H9 (cell line): ENCODE measurements around the gene MRPL34. TPM values are rescaled to one million over a fixed set of nuclear protein-coding genes. Genes with fewer than 3 reads are reported as not detected.

ENCODE experiments used
- DNase-seq: peaks from one replicate; pipeline ENCODE4 v3.0.0-alpha.2; 2017
- H2AFZ ChIP-seq: one replicate; pipeline ENCODE4 v1.6.1; 2013; ENCODE audit warnings: mild to moderate bottlenecking, low read length, control low read depth, moderate library complexity
- H2AK5ac ChIP-seq: 2 replicates; pipeline ENCODE4 v1.6.1; 2013; ENCODE audit warnings: low read length, control low read depth, mixed read lengths; ENCODE audit not compliant: insufficient read length
- H2BK120ac ChIP-seq: one replicate; pipeline ENCODE4 v1.6.1; 2013; ENCODE audit warnings: low read depth, mild to moderate bottlenecking, low read length, control low read depth, inconsistent platforms; ENCODE audit not compliant: poor library complexity, severe bottlenecking
- H2BK12ac ChIP-seq: 2 replicates; pipeline ENCODE4 v1.6.1; 2013; ENCODE audit warnings: low read length, control low read depth, mixed read lengths, low read depth; ENCODE audit not compliant: insufficient read length
- H2BK15ac ChIP-seq: 2 replicates; pipeline ENCODE4 v1.6.1; 2013; ENCODE audit warnings: low read depth, low read length, control low read depth
- H2BK20ac ChIP-seq: one replicate; pipeline ENCODE4 v1.6.1; 2013; ENCODE audit warnings: low read depth, mild to moderate bottlenecking, low read length, control low read depth, inconsistent platforms; ENCODE audit not compliant: poor library complexity, severe bottlenecking
- H2BK5ac ChIP-seq: 2 replicates; pipeline ENCODE4 v1.6.1; 2013; ENCODE audit warnings: low read length, control low read depth, mixed read lengths; ENCODE audit not compliant: insufficient read length
- H3K14ac ChIP-seq: 2 replicates; pipeline ENCODE4 v1.6.1; 2013; ENCODE audit warnings: low read length, control low read depth; ENCODE audit not compliant: insufficient read depth
- H3K18ac ChIP-seq: 2 replicates; pipeline ENCODE4 v1.6.1; 2013; ENCODE audit warnings: low read depth, mild to moderate bottlenecking, mixed read lengths, low read length, control low read depth; ENCODE audit not compliant: insufficient read length
- H3K23ac ChIP-seq: 2 replicates; pipeline ENCODE4 v1.6.1; 2013; ENCODE audit warnings: low read length, control low read depth, mixed read lengths, low read depth; ENCODE audit not compliant: insufficient read length
- H3K23me2 ChIP-seq: 2 replicates; pipeline ENCODE4 v1.6.1; 2013; ENCODE audit warnings: low read depth, mild to moderate bottlenecking, mixed read lengths, low read length, control low read depth; ENCODE audit not compliant: insufficient read length, poor library complexity, severe bottlenecking
- H3K27ac ChIP-seq: 2 replicates; pipeline ENCODE4 v1.5.1; 2013; ENCODE audit warnings: low read length, control low read depth, mixed read lengths, low read depth; ENCODE audit not compliant: insufficient read length
- H3K27me3 ChIP-seq: 2 replicates; pipeline ENCODE4 v1.6.1; 2013; ENCODE audit warnings: low read length, control low read depth, inconsistent platforms; ENCODE audit not compliant: insufficient read depth
- H3K4ac ChIP-seq: 2 replicates; pipeline ENCODE4 v1.6.1; 2013; ENCODE audit warnings: low read depth, mild to moderate bottlenecking, control low read depth, inconsistent platforms, low read length, moderate library complexity
- H3K4me1 ChIP-seq: 2 replicates; pipeline ENCODE4 v1.6.1; 2013; ENCODE audit warnings: low read length, control low read depth, inconsistent platforms; ENCODE audit not compliant: insufficient read depth
- H3K4me2 ChIP-seq: 2 replicates; pipeline ENCODE4 v1.6.1; 2013; ENCODE audit warnings: low read length, control low read depth, mixed read lengths; ENCODE audit not compliant: insufficient read length, insufficient read depth
- H3K56ac ChIP-seq: 2 replicates; pipeline ENCODE4 v1.6.1; 2013; ENCODE audit warnings: low read depth, mild to moderate bottlenecking, mixed read lengths, low read length, control low read depth; ENCODE audit not compliant: insufficient read length
- H3K79me1 ChIP-seq: 2 replicates; pipeline ENCODE4 v1.6.1; 2013; ENCODE audit warnings: low read depth, mild to moderate bottlenecking, moderate library complexity, low read length, control low read depth, inconsistent platforms; ENCODE audit not compliant: insufficient read depth, poor library complexity, severe bottlenecking
- H3K79me2 ChIP-seq: 2 replicates; pipeline ENCODE4 v1.6.1; 2013; ENCODE audit warnings: low read length, control low read depth, inconsistent platforms; ENCODE audit not compliant: insufficient read depth
- H3K9ac ChIP-seq: 2 replicates; pipeline ENCODE4 v1.6.1; 2013; ENCODE audit warnings: low read length, control low read depth, mixed read lengths; ENCODE audit not compliant: insufficient read length; ENCODE audit errors: extremely low read depth
- H3K9me3 ChIP-seq: one replicate; pipeline ENCODE4 v1.6.1; 2013; ENCODE audit warnings: low read depth, low read length, inconsistent platforms; ENCODE audit not compliant: control insufficient read depth
- H3T11ph ChIP-seq: one replicate; pipeline ENCODE4 v1.6.1; 2013; ENCODE audit warnings: mild to moderate bottlenecking, low read length, control low read depth, inconsistent platforms
- H4K20me1 ChIP-seq: one replicate; pipeline ENCODE4 v1.6.1; 2013; ENCODE audit not compliant: control insufficient read depth, insufficient read length, insufficient read depth
- H4K5ac ChIP-seq: 2 replicates; pipeline ENCODE4 v1.6.1; 2013; ENCODE audit warnings: low read depth, mild to moderate bottlenecking, mixed read lengths, low read length, control low read depth; ENCODE audit not compliant: insufficient read length
- H4K8ac ChIP-seq: replicated peaks from 2 replicates; pipeline ENCODE4 v1.6.1; 2013; ENCODE audit warnings: low read length, control low read depth, mixed read lengths, low read depth; ENCODE audit not compliant: insufficient read length
- H4K91ac ChIP-seq: 2 replicates; pipeline ENCODE4 v1.6.1; 2013; ENCODE audit warnings: low read depth, mild to moderate bottlenecking, moderate library complexity, mixed read lengths, low read length, control low read depth; ENCODE audit not compliant: insufficient read length
- H3K27ac Mint-ChIP-seq, 3 experiments: 2 replicates in 2 of 3; 3 replicates in 1 of 3; pipeline ENCODE4 v1.8.0; 2020 to 2021; ENCODE audit warnings: mixed read lengths in 3 of 3, mild to moderate bottlenecking in 1 of 3, moderate library complexity in 1 of 3
- H3K27me3 Mint-ChIP-seq: 2 replicates; pipeline ENCODE4 v1.8.0; 2021; ENCODE audit warnings: low read depth, mild to moderate bottlenecking, moderate library complexity, mixed read lengths
- H3K36me3 Mint-ChIP-seq, 3 experiments: 2 replicates in 2 of 3; 3 replicates in 1 of 3; pipeline ENCODE4 v1.8.0; 2020 to 2021; ENCODE audit warnings: low read depth in 3 of 3, mixed read lengths in 3 of 3; ENCODE audit not compliant: insufficient read depth in 1 of 3
- H3K4me1 Mint-ChIP-seq, 2 experiments: 2 replicates each; pipeline ENCODE4 v1.8.0; 2020; ENCODE audit warnings: mixed read lengths in 2 of 2
- H3K4me3 Mint-ChIP-seq, 2 experiments: 2 replicates in 1 of 2; 3 replicates in 1 of 2; pipeline ENCODE4 v1.8.0; 2020 to 2021; ENCODE audit warnings: mild to moderate bottlenecking in 2 of 2, mixed read lengths in 2 of 2, moderate library complexity in 1 of 2
- H3K9me3 Mint-ChIP-seq, 2 experiments: 2 replicates in 1 of 2; 3 replicates in 1 of 2; pipeline ENCODE4 v1.8.0; 2020; ENCODE audit warnings: mild to moderate bottlenecking in 2 of 2, mixed read lengths in 2 of 2, moderate library complexity in 1 of 2
- CTCF ChIP-seq: fragments of 200-600 bp; sonication (generic); conservative IDR thresholded peaks from 3 replicates; pipeline ENCODE4 v1.8.0; 2021; ENCODE audit warnings: antibody characterized with exemption, mild to moderate bottlenecking
- WGBS: extraction: QIAGEN DNeasy Blood & Tissue Kit; methylation state at CpG from one replicate; pipeline ENCODE4 v1.1.7; 2013; ENCODE audit warnings: missing lambda C conversion rate, low lambda C conversion rate, mixed read lengths; ENCODE audit not compliant: insufficient read length; ENCODE audit errors: extremely low coverage; 5-methylcytosine and 5-hydroxymethylcytosine counted together
- long read RNA-seq: library from polyadenylated mRNA; unstranded; transcript quantifications from one replicate; pipeline ENCODE4 v2.0.0, GENCODE V29; 2020
- total RNA-seq: library from RNA; stranded (reverse); gene quantifications from 2 replicates; pipeline ENCODE4 v1.2.1, GENCODE V29; 2021

The MRPL34 gene
- 84.6 and 93.6 TPM in 2 replicates for total RNA-seq
- long read RNA-seq, transcript MRPL34-201 (2 exons, 968 nt): major isoform, 38 of 62 reads
- long read RNA-seq, transcript MRPL34-203 (3 exons, 863 nt): minor isoform, 18 of 62 reads
- long read RNA-seq, partial matches to known transcripts: 1 of 62 reads
- long read RNA-seq, other reads (novel, unspliced or antisense): 5 of 62 reads

- peak within 1 kb of the TSS; percentile 2 for H3K18ac ChIP-seq
- no peak within 1 kb of the TSS for H2BK20ac ChIP-seq
- Mint-ChIP-seq H3K27ac (peak within 1 kb of the TSS; percentile 89 to 96 (median 89)), H3K9me3 (no peaks in the 10 kb centered on the region), H3K4me3 (peak within 1 kb of the TSS; percentile 75 to 97), H3K36me3 (peaks cover 3 to 7% (median 7%) of the 10 kb centered on the region in 3 experiments; a peak in 6 of 7 replicates), H3K4me1 (peaks cover 30 to 44% of the 10 kb centered on the region in 2 experiments), H3K27me3 (no peaks in the 10 kb centered on the region; the same call in 1 of the 2 replicates)
- no peak within 1 kb of the TSS for H2AFZ ChIP-seq
- H2AK5ac ChIP-seq: no peak within 1 kb of the TSS
- H3K23ac ChIP-seq: no peak within 1 kb of the TSS
- no CpG with 5 or more reads among the region's 55 CpGs for WGBS
- H4K91ac ChIP-seq: no peak within 1 kb of the TSS
- peaks cover 2% of the 10 kb centered on the region for H3K79me1 ChIP-seq
- H2BK12ac ChIP-seq: no peak within 1 kb of the TSS
- H3K27me3 ChIP-seq: no peaks in the 10 kb centered on the region
- peaks cover 4% of the 10 kb centered on the region; the same call in 1 of the 2 replicates for H3K79me2 ChIP-seq
- peak; percentile 100 for DNase-seq
- no peak within 1 kb of the TSS for H3K4ac ChIP-seq
- peak within 1 kb of the TSS; percentile 61; the same call in 1 of the 2 replicates for H3K14ac ChIP-seq
- H3K9me3 ChIP-seq: no peaks in the 10 kb centered on the region
- peak; percentile 78 for TF ChIP-seq CTCF
- peaks cover 11% of the 10 kb centered on the region for H3K23me2 ChIP-seq
- no peak within 1 kb of the TSS for H2BK120ac ChIP-seq
- no peak within 1 kb of the TSS for H3T11ph ChIP-seq
- H3K4me2 ChIP-seq: peak within 1 kb of the TSS; percentile 76
- no peak within 1 kb of the TSS for H2BK15ac ChIP-seq
- peaks cover 3% of the 10 kb centered on the region; the same call in 1 of the 2 replicates for H3K4me1 ChIP-seq
- H3K56ac ChIP-seq: no peak within 1 kb of the TSS
- H4K5ac ChIP-seq: no peak within 1 kb of the TSS
- peak within 1 kb of the TSS; percentile 66 for H3K9ac ChIP-seq
- no peak within 1 kb of the TSS for H2BK5ac ChIP-seq
- H4K8ac ChIP-seq: no peak within 1 kb of the TSS
- peak within 1 kb of the TSS; percentile 2 for H3K27ac ChIP-seq
- H4K20me1 ChIP-seq: no peaks in the 10 kb centered on the region
Observed at GRCh38 chr19:17305517-17306284, at the start of gene MRPL34. Gene MRPL34 (plus strand): TSS chr19:17305872. CDS start chr19:17305893, 21 bp downstream.
